Endothelial cell of umbilical vein (primary cell): Measurements from ENCODE around the gene ZNF678. TPM values are rescaled to one million over a fixed set of nuclear protein-coding genes. Genes with fewer than 3 reads are reported as not detected.

ENCODE experiments used
- BruUV-seq: library from RNA; stranded (reverse); fragments of 400-500 nt; replicated peaks from 2 replicates; lab custom pipeline; 2021; lab: Mats Ljungman, UMichigan
- CTCF ChIA-PET: fragments of 300-600, 350-600 bp; sonication (Branson Sonifier 250); formaldehyde crosslinking; loops from one replicate; lab custom pipeline; 2021; ENCODE audit warnings: antibody characterized with exemption, inconsistent platforms; lab: Charles Lee
- POLR2A ChIA-PET: fragments of 300-600, 350-600 bp; sonication (Branson Sonifier 250); formaldehyde crosslinking; loops from one replicate; lab custom pipeline; 2021; ENCODE audit warnings: antibody characterized with exemption, inconsistent platforms; lab: Charles Lee
- DNase-seq: peaks from one replicate; pipeline ENCODE4 v3.0.0-alpha.2; 2011; ENCODE audit warnings: low read depth, low spot score
- FAIRE-seq: peaks from 2 replicates; lab custom pipeline; 2011; peaks lifted over from hg19 to GRCh38; lab: Jason Lieb, UNC
- H2AFZ ChIP-seq: 2 replicates; pipeline ENCODE4 v1.6.0; 2012; ENCODE audit warnings: low read depth, low read length, control low read depth, inconsistent platforms
- H3K27ac ChIP-seq: 2 replicates; pipeline ENCODE4 v1.5.1; 2011; ENCODE audit warnings: low read depth, mild to moderate bottlenecking, control low read depth, low read length, moderate library complexity; ENCODE audit not compliant: insufficient read depth
- H3K27me3 ChIP-seq, 2 experiments: 2 replicates each; pipeline versions ENCODE4 v1.6.0 to v1.6.1; 2011; ENCODE audit warnings: low read length in 2 of 2, mixed read lengths in 1 of 2; ENCODE audit not compliant: control insufficient read depth in 2 of 2, insufficient read depth in 2 of 2
- H3K36me3 ChIP-seq, 2 experiments: 2 replicates in 1 of 2; 3 replicates in 1 of 2; pipeline ENCODE4 v1.5.1; 2011; ENCODE audit warnings: low read length in 2 of 2, mild to moderate bottlenecking in 1 of 2, moderate library complexity in 1 of 2; ENCODE audit not compliant: control insufficient read depth in 2 of 2, insufficient read depth in 2 of 2; ENCODE audit errors: extremely low read depth in 1 of 2
- H3K4me1 ChIP-seq: 3 replicates; pipeline ENCODE4 v1.5.1; 2011; ENCODE audit warnings: mild to moderate bottlenecking, low read length; ENCODE audit not compliant: control insufficient read depth, insufficient read depth; ENCODE audit errors: extremely low read depth
- H3K4me2 ChIP-seq: 2 replicates; pipeline ENCODE4 v1.6.1; 2011; ENCODE audit warnings: low read length, control low read depth, mixed read lengths; ENCODE audit not compliant: insufficient read depth
- H3K4me3 ChIP-seq, 3 experiments: fragments of 200-600 bp in 1 of 3; sonication (generic), shearing (Covaris generic) in 1 of 3; replicated peaks in 1 of 3; 2 replicates each; pipeline ENCODE4 v1.5.1; 2011 to 2016; ENCODE audit warnings: control low read depth in 3 of 3, low read length in 3 of 3, mild to moderate bottlenecking in 2 of 3, inconsistent platforms in 1 of 3, low read depth in 1 of 3, moderate library complexity in 1 of 3; ENCODE audit not compliant: insufficient read depth in 1 of 3
- H3K79me2 ChIP-seq: 2 replicates; pipeline ENCODE4 v1.6.0; 2012; ENCODE audit warnings: low read length, inconsistent platforms; ENCODE audit not compliant: control insufficient read depth, insufficient read depth
- H3K9ac ChIP-seq: replicated peaks from 2 replicates; pipeline ENCODE3; 2011; ENCODE audit warnings: low read length, control low read depth; ENCODE audit not compliant: insufficient read depth; ENCODE audit errors: extremely low read depth
- H3K9me1 ChIP-seq: replicated peaks from 3 replicates; pipeline ENCODE4 v1.6.0; 2011; ENCODE audit warnings: mild to moderate bottlenecking, low read length; ENCODE audit not compliant: control insufficient read depth, insufficient read depth; ENCODE audit errors: extremely low read depth
- H3K9me3 ChIP-seq: replicated peaks from 2 replicates; pipeline ENCODE4 v1.5.1; 2012; ENCODE audit warnings: low read length, inconsistent platforms; ENCODE audit not compliant: control insufficient read depth, insufficient read depth
- H4K20me1 ChIP-seq: replicated peaks from 2 replicates; pipeline ENCODE3; 2011; ENCODE audit warnings: mild to moderate bottlenecking, low read length; ENCODE audit not compliant: control insufficient read depth, insufficient read depth; ENCODE audit errors: extremely low read depth
- EZH2 ChIP-seq: IDR thresholded peaks from 2 replicates; pipeline ENCODE4 v1.6.1; 2012; ENCODE audit warnings: borderline replicate concordance, low read depth, mild to moderate bottlenecking, moderate library complexity, low read length, inconsistent platforms; ENCODE audit not compliant: severe bottlenecking
- FOS ChIP-seq: IDR thresholded peaks from 2 replicates; pipeline ENCODE4 v1.6.1; 2011; ENCODE audit warnings: mild to moderate bottlenecking, low read length, moderate library complexity, borderline replicate concordance; ENCODE audit not compliant: insufficient read depth
- GATA2 ChIP-seq: IDR thresholded peaks from 2 replicates; pipeline ENCODE4 v1.7.0; 2011; ENCODE audit warnings: low read depth, mild to moderate bottlenecking, moderate library complexity, mixed read lengths, low read length; ENCODE audit not compliant: insufficient read length, insufficient read depth
- JUN ChIP-seq: IDR thresholded peaks from 2 replicates; pipeline ENCODE4 v1.6.1; 2011; ENCODE audit warnings: borderline replicate concordance, low read depth; ENCODE audit not compliant: insufficient read length, insufficient read depth
- MYC ChIP-seq: IDR thresholded peaks from one replicate; pipeline ENCODE4 v1.6.1; 2011; ENCODE audit warnings: mild to moderate bottlenecking, low read depth, low read length
- POLR2A ChIP-seq: IDR thresholded peaks from 2 replicates; pipeline ENCODE4 v1.6.1; 2012; ENCODE audit warnings: low read depth, mild to moderate bottlenecking, control low read depth, low read length
- POLR2AphosphoS5 ChIP-seq: IDR thresholded peaks from 2 replicates; pipeline ENCODE4 v1.6.1; 2012; ENCODE audit warnings: low read depth, mild to moderate bottlenecking, control low read depth, low read length, moderate library complexity; ENCODE audit not compliant: insufficient read depth
- dilution Hi-C: fragments of 300-500 bp; cut with MboI; formaldehyde crosslinking; loops from one replicate; pipeline ENCODE4 v1.15.0; 2019; ENCODE audit warnings: low sequenced_read_pairs; ENCODE audit not compliant: extremely low pct_ligation_motif_present
- intact Hi-C: fragments of 100-400 bp; cut with micrococcal nuclease; formaldehyde crosslinking; loops from one replicate; pipeline ENCODE4 v1.10.0; 2022
- polyA plus RNA-seq, 4 experiments: library from polyadenylated mRNA; depleted of rRNA in 3 of 4; stranded (reverse) in 3 of 4; unstranded in 1 of 4; fragments of >200 nt; gene quantifications; 2 replicates each; pipeline versions ENCODE4 v1.2.1 to v1.2.3, GENCODE V29; 2011 to 2012; ENCODE audit warnings: missing spikeins in 1 of 4
- total RNA-seq: library from RNA; stranded (reverse); gene quantifications from 2 replicates; pipeline ENCODE4 v1.2.3, GENCODE V29; 2021
- TF ChIP-seq, protein P1 (sequence below), 2 donors: IDR thresholded peaks; 1 replicate in 1 of 2; 2 replicates in 1 of 2; pipeline ENCODE4 v1.5.1; 2011; ENCODE audit warnings: low read length in 2 of 2, mild to moderate bottlenecking in 2 of 2, moderate library complexity in 2 of 2, control low read depth in 1 of 2, inconsistent platforms in 1 of 2, low read depth in 1 of 2; ENCODE audit not compliant: insufficient read depth in 1 of 2; ENCODE audit errors: extremely low read depth in 1 of 2
- TF ChIP-seq, protein P2 (sequence below): IDR thresholded peaks from 2 replicates; pipeline ENCODE4 v1.6.1; 2011; ENCODE audit not compliant: insufficient read depth, insufficient read length

The ZNF678 gene
- total and polyA plus RNA-seq, 2 donors (not counting 3 experiments of a cell fraction or from before 2014, with no cell fraction given) = 2.1 to 7.7 TPM

DNA sequence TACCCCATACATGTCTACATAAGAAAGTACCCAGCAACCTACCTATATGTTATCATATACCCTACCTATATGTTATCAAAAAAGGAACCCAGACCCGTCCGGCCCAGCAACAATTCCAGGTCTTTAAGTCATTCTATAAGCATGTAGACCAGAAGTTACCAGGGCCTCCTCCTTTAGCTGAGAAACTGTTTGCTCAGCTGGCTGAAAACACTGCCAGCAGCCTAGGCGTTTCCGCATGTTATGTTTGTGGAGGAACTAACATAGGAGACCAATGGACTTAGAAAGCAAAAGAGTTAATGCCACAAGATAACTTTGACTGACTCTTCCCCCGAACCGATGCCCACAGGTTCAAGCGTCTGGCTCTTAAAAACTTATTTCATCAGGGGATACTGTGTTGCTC is 7.1 kb upstream of the ZNF678 start:
- ChIA-PET POLR2A (no interaction called here), CTCF (interaction anchor here (1.0 kb wide), 1 partner anchor 14 kb away, joined by 4 read pairs; no protein-coding TSS in a partner anchor)
- no peaks in the 10 kb centered on the region for H3K9me3 ChIP-seq
- no peaks in the 10 kb centered on the region for H3K9me1 ChIP-seq
- DNase-seq (no peak), FAIRE-seq (no peak)
- H3K4me2 ChIP-seq = no peak overlapping the region
- no TSS peak for BruUV-seq
- TF ChIP-seq, protein P1, sequence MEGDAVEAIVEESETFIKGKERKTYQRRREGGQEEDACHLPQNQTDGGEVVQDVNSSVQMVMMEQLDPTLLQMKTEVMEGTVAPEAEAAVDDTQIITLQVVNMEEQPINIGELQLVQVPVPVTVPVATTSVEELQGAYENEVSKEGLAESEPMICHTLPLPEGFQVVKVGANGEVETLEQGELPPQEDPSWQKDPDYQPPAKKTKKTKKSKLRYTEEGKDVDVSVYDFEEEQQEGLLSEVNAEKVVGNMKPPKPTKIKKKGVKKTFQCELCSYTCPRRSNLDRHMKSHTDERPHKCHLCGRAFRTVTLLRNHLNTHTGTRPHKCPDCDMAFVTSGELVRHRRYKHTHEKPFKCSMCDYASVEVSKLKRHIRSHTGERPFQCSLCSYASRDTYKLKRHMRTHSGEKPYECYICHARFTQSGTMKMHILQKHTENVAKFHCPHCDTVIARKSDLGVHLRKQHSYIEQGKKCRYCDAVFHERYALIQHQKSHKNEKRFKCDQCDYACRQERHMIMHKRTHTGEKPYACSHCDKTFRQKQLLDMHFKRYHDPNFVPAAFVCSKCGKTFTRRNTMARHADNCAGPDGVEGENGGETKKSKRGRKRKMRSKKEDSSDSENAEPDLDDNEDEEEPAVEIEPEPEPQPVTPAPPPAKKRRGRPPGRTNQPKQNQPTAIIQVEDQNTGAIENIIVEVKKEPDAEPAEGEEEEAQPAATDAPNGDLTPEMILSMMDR (IDR thresholded peaks at IDR 0.05; ENCODE audit: extremely low read depth in 1 of 2, insufficient read depth in 1 of 2, low read depth in 1 of 2, low read length in 2 of 2) = no peak
- TF ChIP-seq GATA2 = no peak
- TF ChIP-seq JUN = no peak
- TF ChIP-seq POLR2AphosphoS5 = no peak
- TF ChIP-seq POLR2A = no peak
- TF ChIP-seq, protein P2, sequence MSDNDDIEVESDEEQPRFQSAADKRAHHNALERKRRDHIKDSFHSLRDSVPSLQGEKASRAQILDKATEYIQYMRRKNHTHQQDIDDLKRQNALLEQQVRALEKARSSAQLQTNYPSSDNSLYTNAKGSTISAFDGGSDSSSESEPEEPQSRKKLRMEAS = no peak
- no peak for TF ChIP-seq EZH2
- TF ChIP-seq FOS = no peak
- no peak for TF ChIP-seq MYC
- no peak overlapping the region for H3K27ac ChIP-seq
- peaks cover 34 to 46% of the 10 kb centered on the region in 2 experiments for H3K27me3 ChIP-seq
- no peaks in the 10 kb centered on the region for H3K4me1 ChIP-seq
- intact Hi-C loops = no loop called here
- dilution Hi-C loops = no loop called here
- H2AFZ ChIP-seq = no peak overlapping the region
- H3K79me2 ChIP-seq = no peaks in the 10 kb centered on the region
- no peaks in the 10 kb centered on the region for H4K20me1 ChIP-seq
- no peak overlapping the region for H3K4me3 ChIP-seq
- no peaks in the 10 kb centered on the region for H3K36me3 ChIP-seq
- no peak overlapping the region for H3K9ac ChIP-seq
